ENCODE data around the gene GPR35. TPM values are rescaled to one million over a fixed set of nuclear protein-coding genes. Genes with fewer than 3 reads are reported as not detected.

GPR35 gene
- total RNA-seq, 1 donor from 2014 or later, result 71.2 TPM

DNA sequence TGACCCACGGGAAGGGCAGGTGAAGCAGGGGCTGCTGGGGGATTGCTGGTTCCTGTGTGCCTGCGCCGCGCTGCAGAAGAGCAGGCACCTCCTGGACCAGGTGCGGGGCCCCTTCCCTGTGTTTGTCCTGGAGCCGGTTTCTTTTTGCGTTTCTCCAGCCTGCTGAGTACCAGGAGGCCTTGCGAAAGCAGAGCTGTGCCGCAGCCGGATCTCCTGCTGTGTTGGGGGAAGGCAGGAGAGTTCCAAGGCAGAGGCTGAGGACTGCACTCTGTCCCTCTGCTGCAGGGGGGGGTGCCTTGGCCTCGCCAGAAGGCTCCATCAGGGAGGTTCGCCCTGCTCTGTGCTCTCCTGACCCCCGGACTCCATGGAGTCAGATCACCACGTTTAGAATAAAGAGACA lies 35.9 kb upstream of the GPR35 start:
- DNase-seq (ENCODE audit: low spot score), result no peak

DNA sequence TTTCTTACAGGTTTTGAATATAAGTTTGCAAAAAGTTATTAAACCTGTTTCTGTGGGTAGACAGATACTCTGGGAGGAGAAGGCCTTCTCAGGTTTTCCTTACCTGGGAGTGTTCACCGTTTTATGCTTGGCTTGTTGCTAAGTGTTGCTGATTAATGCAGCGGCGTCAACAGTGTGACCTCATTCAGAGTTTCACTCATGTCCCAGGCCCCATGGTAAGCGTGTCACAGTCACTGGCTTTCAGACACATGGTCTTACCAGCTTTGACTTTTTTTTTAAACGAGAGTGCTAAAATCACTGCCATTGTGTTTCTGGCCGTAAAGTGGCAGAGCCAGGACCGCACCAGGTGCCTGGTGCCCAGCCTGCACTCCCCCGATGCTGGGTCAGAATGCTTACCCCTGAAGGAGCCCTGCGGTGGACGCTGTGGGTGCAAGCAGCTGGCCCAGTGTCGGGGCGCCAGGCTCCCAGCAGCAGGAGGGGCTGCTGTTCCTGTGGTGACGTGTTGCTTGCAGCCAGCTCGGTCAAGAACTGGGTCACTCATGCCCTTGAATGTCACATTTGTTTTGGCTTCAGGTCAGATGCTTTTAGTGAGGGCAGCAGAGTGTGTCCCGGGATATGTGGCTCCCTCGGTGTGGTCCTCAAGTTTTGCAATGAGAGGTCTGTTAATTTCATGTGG lies 35.3 kb upstream of the GPR35 start:
- DNase-seq (ENCODE audit: low spot score), result no peak

DNA sequence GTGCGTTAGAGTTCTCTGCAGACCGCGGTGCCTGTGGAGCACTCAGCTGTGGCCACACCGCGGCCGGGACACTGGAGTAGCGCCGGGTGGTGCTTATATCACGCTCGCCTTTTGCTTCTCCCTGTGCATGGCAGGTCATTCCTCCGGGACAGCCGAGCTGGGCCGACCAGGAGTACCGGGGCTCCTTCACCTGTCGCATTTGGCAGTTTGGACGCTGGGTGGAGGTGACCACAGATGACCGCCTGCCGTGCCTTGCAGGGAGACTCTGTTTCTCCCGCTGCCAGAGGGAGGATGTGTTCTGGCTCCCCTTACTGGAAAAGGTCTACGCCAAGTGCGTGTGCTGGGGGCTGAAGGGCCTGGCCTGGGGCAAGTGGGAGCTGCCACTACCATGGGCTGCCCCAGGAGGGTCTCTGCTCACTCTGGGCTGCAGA lies 34.6 kb upstream of the GPR35 start:
- DNase-seq (ENCODE audit: low spot score), result no peak

DNA sequence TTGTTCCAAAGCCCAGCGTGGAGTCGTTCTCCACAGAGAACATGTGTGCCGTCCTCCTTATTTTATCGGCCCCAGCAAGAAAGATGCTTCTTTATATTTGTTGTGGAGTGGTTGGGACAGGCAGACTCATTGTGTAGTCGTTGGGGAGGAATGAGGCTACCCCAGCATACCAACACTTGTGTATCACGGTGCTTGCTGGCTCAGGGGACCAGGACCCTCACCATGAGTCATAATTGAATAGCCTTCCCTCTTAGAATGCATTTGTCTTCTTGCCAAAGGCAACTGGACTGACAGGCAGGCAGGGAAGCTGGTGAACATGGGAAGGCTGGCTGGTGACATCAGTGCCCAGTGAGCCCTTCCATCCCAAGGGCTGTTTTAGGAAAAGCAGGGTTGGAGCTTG lies 34.1 kb upstream of the GPR35 start:
- DNase-seq (ENCODE audit: low spot score), result no peak

DNA sequence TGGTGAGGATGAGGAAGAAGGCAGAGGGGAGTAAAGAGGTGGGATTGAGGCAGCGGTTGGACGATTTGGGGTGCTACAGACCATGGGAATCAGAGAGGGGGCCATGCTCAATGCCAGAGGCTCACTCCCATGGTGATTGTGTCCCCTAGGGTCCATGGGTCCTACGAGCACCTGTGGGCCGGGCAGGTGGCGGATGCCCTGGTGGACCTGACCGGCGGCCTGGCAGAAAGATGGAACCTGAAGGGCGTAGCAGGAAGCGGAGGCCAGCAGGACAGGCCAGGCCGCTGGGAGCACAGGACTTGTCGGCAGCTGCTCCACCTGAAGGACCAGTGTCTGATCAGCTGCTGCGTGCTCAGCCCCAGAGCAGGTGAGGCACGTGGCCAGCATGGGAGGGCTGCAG lies 33.5 kb upstream of the GPR35 start:
- no peak for DNase-seq (ENCODE audit: low spot score)

DNA sequence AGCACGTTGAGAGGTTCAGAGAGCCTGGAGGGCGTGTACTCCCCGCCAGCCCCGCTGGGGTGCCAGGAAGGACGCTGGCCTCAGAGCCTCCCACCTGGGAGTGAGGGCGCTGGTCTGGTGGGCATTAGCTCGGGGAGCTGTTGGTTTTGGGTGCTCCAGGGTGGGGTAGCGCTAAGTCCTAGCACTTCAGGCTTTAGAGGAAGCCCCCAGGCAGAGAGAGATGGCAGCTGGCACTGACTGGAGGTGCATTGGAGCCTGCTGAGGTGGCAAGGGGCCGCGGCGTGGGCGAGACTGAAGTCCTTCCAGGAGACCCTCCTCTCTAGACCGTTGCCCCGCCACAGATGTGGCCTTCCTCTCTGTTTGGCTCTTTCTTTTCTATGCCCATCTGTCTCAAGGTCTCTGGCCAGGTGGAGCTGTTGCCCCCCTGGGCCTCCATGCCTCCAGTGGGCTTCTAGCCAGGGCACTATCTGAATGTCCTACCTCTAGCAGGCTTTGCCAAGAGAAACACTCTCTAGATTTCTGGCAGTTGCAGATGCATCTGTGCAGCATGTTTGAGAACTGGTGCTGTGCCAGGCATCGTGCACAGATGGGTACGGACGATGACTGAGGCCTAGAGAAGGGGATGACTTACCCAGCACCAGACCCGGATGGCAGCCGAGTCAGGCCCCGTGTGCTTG lies 32.1 kb upstream of the GPR35 start:
- DNase-seq (ENCODE audit: low spot score), result no peak

DNA sequence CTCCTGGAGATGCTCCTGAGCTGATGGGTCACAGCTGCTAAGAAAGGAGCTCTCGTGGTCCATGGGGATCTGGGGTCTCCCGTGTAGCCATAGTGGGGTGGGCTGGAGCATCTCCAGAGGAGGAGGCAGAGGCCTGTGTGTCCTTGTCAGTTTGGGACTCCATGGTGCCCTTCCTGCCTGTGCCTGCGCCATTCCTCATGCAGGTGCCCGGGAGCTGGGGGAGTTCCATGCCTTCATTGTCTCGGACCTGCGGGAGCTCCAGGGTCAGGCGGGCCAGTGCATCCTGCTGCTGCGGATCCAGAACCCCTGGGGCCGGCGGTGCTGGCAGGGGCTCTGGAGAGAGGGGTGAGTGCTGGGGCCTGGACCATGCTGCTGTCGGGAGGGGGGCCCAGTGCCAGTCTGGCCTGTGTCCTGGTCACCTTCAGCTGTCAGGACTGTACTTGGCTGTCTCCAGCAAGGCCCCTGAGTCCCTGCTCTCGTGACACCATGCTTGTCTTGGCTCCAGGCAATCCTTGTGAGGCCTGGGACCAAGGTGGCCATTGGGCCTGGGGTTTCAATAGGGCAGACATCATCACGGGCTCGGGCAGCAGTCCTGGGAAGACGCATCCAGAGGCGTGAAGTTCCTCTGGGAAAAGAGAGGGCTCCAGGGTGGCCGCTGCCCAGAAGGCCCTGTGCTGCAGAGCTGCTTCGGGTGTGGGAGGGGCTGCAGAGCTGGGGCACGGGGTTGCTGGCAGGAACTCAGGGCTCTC lies 31.4 kb upstream of the GPR35 start:
- no peak for DNase-seq (ENCODE audit: low spot score)

DNA sequence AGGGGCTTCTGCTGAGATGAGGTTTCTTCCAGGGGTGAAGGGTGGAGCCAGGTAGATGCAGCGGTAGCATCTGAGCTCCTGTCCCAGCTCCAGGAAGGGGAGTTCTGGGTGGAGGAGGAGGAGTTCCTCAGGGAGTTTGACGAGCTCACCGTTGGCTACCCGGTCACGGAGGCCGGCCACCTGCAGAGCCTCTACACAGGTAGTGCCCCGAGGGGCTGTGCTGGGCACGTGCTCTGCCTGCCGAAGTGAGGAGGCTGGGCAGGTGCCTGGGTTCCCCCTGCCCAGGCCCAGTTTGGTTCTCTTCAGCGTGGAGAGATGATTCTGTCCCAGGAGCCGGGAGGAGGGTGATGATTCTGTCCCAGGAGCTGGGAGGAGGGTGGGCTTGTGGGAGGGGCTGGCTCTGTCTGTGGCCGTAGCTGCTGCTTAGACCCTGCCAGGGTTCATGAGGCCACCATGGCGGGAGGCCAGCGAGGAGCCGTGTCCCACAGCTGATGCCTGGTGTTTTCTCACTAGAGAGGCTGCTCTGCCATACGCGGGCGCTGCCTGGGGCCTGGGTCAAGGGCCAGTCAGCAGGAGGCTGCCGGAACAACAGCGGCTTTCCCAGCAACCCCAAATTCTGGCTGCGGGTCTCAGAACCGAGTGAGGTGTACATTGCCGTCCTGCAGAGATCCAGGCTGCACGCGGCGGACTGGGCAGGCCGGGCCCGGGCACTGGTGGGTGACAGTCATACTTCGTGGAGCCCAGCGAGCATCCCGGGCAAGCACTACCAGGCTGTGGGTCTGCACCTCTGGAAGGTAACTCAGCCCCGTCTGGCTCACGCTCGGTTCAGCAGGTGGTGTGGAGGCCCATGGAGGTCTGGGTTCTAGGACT lies 30.5 kb upstream of the GPR35 start:
- DNase-seq (ENCODE audit: low spot score), result no peak

DNA sequence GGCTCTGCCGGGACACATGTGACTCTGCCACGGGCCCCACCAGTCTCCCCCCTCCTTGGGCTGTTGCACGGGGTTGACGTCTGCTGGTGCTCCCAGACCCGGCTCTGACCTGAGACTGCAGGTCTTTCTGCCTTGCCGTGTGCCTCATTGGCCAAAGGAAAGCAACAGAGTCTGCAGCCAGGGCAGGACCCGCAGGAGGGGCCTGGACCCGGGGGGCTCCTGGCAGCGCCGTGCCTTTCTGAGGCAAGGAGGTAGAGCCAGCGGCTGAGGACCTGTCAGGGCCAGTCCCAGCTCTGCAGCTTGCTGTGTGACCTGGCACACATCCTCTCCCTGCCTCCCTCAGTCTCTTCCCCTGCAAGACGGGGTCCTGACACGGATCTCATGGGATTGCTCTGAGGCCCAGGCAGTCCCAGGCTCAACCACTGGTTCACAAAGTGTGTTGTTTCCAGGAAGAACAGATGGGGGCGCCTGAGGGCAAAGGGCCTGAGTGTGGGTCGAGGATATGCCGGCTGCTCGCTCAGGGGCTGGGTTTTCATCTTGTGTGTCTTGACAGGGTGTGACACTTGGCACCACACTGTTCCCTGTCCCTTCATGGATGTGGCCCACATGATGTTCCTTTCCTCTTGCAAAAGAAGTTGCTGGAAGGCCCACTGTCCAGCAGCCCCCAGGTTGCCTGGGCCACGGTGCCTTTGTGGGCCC lies 29.8 kb upstream of the GPR35 start:
- DNase-seq (ENCODE audit: low spot score), result no peak

DNA sequence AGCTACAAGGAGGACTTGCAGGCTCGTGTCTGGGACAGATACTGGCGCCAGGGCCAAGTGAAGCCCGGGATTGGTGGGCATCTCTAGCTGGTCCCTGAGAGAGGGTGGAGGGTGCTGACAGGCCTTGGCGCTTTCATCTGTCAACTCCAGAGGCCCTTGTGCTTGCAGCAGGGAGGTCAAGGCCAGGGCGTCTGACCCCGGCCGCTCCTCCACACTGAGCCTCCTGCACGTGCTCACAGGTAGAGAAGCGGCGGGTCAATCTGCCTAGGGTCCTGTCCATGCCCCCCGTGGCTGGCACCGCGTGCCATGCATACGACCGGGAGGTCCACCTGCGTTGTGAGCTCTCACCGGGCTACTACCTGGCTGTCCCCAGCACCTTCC lies 29.2 kb upstream of the GPR35 start:
- no peak for DNase-seq (ENCODE audit: low spot score)

DNA sequence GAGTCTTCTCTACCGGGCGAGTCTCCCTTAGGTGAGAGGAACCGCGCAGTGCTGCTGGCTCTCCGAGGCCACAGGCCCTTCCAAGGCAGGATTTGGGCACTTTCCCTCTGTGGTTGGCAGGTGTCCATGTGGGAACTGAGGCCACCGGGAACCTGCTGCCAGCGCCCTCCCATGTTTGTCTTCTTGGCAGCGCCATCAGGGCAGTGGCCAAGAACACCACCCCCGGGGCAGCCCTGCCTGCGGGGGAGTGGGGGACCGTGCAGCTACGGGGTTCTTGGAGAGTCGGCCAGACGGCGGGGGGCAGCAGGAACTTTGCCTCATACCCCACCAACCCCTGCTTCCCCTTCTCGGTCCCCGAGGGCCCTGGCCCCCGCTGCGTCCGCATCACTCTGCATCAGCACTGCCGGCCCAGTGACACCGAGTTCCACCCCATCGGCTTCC lies 28.8 kb upstream of the GPR35 start:
- DNase-seq (ENCODE audit: low spot score), result no peak

DNA sequence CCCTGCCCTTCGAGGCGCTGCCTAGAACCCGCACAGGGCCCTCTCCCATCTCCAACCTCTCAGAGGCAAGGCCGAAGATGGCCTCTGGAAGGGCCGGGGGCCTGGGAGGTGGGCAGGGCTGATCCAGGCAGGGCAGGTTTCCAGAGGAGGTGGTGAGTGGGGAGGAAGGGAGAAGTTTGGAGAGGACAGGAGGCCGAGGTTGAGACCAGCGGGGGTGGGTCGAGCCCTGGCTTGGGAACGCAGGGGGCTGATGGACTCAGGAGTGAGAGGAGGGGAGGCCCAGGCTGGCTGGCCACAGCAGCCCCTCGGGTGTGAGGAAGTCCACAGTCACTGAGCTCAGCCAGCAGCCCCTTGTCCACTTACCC lies 28.2 kb upstream of the GPR35 start:
- DNase-seq (ENCODE audit: low spot score), result no peak

DNA sequence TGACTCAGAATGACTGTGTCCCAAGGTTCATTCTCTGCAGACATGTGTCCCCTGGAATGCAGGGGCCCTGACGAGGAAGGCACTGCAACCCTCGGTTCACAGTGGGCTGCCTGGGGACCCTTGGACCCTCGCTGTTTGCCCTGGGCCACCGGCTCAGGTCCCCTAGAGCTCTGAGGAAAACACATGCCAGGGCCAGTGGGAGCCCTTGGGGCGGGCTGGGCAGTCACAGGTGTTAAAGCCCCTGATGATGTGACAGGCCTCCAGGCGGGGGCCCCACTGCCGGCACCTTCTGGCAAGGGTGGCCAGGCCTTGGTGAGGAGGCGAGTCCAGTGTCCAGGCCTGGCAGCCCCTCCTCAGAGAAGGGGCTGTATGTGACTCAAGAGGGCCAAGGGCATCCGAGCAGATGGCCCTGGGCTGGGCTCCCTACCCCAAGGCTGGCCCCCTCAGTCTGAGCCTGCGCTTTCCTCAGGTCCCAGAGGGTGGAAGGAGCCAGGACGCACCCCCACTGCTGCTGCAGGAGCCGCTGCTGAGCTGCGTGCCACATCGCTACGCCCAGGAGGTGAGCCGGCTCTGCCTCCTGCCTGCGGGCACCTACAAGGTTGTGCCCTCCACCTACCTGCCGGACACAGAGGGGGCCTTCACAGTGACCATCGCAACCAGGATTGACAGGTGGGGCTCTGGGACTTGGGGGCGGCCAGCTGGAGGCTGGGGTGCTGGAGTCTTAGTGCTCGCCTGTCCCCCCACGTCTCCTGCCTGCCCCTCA lies 27.7 kb upstream of the GPR35 start:
- DNase-seq (ENCODE audit: low spot score), result no peak

DNA sequence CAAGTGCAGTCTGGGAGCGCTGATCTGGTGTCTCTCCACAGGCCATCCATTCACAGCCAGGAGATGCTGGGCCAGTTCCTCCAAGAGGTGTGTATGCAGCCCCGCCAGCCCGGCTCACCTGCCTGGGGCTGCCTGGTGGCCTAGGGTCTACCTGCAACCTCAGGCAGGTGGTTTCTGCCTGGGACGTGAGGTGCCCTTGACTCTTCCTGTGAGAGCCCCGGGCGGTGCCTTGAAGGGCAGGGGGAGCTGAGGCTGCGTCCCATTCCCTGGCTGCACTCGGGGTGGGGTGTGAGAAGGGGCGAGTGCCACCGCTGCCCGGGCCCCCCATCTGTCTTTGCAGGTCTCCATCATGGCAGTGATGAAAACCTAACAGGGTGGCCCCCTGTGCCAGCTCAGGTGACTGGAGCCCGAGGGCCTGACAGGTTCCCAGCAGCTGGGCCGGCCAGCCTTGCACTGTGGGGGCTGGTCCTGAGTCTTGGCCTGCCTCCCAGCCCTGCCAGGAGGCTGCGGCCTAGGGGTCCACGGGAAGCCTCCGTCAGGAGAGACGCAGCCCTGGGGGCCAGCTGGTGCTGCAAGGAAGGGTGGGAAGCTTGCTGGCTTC lies 26.9 kb upstream of the GPR35 start:
- no peak for DNase-seq (ENCODE audit: low spot score)

DNA sequence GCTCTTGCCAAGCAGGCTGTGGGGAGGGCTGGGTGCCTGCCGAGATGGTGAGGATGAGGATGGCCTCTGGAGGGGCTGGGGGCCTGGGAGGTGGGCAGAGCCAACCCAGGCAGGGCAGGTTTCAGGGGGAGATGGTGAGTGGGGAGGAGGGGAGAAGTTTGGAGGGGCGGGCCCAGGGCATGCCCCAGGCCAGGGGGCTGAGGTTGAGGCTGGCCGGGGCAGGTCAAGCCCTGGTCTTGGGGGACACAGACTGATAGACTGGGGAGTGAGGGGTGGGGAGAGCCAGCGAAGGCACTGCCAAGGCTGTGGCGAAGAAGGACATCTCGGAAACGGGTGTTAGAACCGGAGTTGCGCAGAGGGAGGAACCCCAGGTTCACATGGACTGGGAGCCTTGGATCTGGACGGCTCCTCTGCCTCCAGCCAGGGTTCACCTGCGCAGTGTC lies 26.1 kb upstream of the GPR35 start:
- no peak for DNase-seq (ENCODE audit: low spot score)

DNA sequence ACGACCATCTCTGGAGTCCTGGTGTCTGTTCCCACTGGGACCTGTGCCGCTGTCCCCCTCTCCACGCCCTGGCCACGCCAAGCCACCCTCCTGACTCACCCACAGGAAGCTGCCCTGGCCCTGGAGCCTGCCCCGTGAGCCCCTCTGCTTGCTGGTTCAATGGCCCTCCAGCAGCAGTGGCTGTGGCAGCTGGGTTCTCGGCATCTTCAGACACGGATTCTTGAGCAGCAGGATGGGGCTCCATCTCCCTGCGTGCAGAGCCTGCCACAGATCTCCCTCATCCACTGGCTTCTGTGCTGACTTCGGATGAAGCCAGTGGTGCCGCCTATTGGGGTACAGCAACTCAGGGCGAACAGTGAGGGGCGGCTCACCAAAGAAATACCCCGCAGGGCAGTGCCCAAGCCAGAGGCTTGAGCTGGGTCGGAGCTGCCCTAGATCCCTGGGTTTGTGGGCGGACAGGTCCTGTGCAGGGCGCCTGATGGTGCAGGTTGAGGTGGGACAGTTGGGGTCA lies 24.8 kb upstream of the GPR35 start:
- DNase-seq (ENCODE audit: low spot score), result no peak

DNA sequence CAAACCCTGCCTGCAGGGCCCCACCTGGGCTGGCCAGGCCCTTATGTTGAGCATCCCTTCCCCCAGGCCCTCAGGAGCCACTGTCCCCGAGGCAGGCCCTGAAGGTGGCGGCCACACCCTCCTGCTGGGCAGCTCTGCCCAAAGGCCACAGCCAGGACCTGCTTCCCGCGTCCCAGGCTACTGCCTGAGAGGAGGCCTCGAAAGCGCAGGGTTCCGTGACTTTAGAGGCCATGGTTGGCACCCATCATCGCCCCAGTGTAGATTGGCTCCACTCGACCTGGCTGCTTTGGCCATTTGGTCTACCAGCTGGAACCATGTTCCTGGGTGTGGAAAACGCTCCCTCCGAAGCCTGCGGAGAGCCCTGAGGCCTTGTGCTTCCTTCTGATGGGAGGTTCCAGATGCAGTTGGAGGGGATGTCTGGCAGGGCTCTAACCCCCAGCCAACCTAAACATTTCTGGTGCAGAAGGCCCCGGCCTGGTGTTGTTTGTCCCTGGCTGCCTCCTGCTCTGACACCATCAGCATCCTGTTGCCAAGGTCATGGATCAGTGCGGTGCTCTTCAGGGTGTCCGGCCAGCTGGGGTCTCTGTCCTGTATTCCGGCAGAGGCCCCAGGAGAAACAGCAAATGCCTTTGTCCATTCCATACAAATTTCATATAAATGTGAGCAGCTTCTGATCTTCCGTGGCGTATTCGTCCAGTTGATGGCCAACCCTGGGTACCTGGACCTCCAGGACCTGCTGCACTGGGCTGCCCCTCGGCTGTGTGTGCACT lies 24.0 kb upstream of the GPR35 start:
- no peak for DNase-seq (ENCODE audit: low spot score)

DNA sequence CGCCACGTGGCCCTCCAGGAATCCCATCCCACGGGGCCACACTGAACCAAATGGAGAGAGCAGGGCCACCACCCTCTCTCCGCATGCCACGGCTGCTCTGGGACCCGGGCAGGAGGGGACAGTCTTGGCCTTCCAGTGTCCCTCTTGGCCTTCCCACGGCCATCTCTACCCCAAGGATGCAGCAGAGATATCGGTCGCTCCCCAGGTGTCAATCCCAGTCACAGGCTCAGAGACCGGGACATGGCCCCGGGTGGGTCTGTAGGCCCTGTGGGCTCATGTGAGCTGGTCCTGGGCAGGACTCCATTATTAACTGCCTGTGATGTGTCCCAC lies 23.5 kb upstream of the GPR35 start:
- DNase-seq (ENCODE audit: low spot score), result no peak

DNA sequence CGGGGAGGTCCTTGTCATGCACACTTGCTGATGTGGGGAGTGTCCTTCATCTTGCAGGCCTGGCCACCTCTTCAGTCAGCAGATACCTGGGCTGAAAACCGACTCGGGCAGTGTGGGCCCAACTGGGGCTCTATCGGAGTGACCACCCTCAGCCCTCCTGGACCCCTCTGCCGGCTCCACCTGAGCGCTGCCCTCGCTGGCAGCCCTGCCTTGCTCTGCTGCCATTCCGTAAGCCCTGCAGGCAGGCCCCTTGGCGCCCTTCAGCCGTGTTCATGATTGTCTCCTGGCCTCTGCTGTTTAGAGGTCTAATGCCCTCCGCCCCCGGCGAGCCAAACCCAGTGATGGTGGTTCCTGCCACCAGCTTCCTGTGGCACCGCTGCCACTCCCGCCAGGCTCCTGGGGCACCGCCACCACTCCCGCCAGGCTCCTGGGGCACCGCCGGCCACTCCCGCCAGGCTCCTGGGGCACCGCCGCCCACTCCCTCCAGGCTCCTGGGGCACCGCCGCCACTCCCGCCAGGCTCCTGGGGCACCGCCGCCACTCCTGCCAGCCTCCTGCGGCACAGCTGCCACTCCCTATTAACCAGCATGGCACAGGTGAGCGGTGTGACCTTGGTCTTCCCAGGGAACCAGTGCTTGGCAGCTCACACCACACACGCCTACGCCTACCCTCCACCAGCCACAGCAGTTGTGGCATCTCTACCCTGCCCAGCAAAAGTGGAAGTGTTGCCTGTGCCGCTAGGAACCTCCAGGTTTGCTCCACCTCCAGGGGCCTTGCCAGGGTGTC lies 22.8 kb upstream of the GPR35 start:
- DNase-seq (ENCODE audit: low spot score), result no peak

All from mucosa of gallbladder (tissue), 1 donor.